HTR-8/SVneo (cell line): ENCODE measurements around the gene PIMREG.

Experiments used
- DNase-seq: peaks from one replicate; pipeline ENCODE4 v3.0.0; 2011; ENCODE audit warnings: low spot score, mixed read lengths; ENCODE audit not compliant: insufficient read length
- FAIRE-seq: peaks from 2 replicates; lab custom pipeline; 2011; peaks lifted over from hg19 to GRCh38; lab: Jason Lieb, UNC

PIMREG gene

GRCh38 chr17:6460531-6461161 is 16.4 kb downstream of the PIMREG start:
- DNase-seq: no peak
- FAIRE-seq: no peak

- FAIRE-seq: peak; percentile 33
- no peak for DNase-seq
Measured at GRCh38 chr17:6461246-6461645, 17.0 kb downstream of the PIMREG start.

GRCh38 chr17:6461792-6462524 is 17.7 kb downstream of the PIMREG start:
- FAIRE-seq (no peak), DNase-seq (no peak)

DNA sequence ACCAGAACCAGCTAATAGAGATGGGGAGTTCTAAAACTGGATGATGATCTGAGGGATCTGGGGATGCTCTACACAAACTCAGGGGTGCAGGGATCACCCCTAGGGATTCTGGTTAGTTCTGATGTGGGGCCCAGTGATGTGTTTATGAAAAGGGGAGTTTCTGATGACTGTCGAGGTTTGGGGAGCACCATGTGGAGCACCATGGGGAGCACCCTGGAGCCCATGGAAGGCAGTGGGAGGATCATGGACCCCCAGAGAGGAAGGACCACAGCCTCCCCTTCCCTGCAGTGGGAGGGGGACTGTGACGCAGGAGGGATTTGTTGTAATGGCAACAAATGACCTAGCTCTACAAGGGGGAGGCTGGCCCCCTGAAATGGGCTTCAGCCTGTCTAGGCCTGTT is 18.4 kb downstream of the PIMREG start:
- no peak for DNase-seq

DNA sequence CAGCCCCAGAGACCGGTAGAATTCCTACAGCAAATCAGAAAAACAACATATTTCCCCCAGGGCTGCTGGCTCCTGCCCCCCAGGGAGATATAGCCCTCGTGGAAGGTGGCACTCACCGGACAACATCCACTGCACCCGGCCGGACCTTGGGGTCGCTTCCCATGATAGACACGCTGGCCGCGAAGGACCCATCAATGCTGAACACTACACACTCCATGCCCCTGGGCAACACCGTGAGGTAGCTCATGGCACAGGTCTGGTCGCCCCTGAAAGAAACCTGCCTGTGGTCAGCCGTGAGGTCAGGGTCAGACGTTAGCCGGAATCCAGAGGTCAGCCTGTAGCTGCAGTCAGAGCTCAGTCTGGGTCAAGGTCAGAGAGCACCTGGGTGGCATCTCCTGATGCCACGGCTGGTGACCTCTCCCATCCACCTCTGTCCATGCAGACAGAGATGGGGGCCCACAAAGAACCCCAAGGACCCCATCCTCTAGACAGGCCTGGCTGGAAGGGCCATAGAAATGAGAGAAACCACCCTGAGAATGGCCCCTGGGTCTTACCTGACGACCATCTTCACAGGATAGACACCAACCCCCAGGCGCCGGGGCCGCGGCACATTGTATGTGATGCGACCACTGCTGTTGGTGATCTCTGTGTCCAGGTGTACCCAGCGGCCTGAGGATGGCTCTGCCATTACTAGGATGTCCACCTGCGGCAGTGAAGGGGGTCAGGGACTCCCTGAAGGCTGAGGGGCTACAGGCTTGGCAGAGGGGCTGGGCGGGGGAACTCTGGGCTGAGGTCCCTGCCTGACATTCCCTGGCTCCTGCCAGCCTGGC is 19.6 kb downstream of the PIMREG start:
- FAIRE-seq: no peak
- DNase-seq: no peak

More for the DNA sequence above, 18.4 kb downstream of the PIMREG start:
- no peak for FAIRE-seq

GRCh38 chr17:6464446-6465041 is 20.3 kb downstream of the PIMREG start:
- FAIRE-seq (no peak), DNase-seq (no peak)

GRCh38 chr17:6465206-6466003 is 21.1 kb downstream of the PIMREG start:
- FAIRE-seq: no peak

DNA sequence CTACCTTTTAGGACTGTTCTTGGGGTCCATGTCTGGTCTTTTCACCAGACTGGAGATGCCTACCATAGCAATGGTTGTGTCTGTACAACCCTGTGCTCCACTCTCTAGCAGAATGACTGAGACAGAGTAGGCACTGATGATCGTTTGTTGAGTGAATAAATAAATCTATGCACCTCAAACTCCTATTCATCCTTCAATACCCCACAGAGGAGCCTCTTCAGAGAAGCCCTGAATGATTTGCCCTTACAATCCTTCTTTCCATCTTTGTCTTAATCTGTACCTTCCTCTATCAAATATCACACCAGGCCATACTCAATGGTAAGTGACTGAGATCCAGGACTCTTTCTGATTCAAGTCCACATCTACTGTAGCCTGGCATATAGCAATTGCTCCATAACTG is 23.3 kb downstream of the PIMREG start:
- DNase-seq (no peak), FAIRE-seq (no peak)

More at GRCh38 chr17:6465206-6466003, 21.1 kb downstream of the PIMREG start:
- no peak for DNase-seq

DNA sequence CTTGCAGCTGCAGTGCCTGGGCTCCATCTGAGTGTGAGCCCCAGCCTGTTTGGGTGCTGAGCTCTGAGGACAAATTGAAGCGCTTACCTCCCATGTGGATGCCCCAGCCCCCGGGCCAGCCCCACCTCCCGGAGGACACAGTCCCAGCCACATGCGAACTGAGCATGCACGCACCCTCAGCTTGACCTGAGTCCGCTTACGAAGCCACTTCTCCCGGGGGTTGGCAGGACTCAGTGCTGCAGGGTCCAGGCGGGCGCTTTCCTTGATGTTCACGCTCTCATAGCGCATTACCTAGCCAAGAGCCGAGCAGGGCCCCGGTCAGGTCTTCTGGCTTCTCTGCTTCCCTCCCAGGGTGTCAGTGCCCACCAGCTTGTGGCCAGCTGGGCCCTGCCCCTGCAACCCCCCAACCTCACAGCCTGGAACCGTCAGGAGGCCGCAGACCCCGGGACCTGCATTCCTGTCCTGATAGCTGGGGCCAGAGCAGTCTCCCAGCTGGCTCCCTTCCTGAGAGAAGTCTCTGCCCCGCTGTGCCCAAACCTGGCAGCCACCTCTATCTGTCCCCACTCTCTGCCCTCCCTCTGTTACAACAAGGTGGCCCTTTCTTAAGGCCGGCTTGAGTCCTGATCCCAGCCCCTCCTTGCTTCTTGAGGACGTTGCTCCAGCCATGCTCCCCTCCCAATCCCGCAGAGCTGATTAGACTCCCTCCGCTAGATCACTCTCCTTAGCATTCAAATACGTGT is 24.0 kb downstream of the PIMREG start:
- DNase-seq (no peak), FAIRE-seq (no peak)

- no peak for FAIRE-seq
- no peak for DNase-seq
Measured at GRCh38 chr17:6470146-6470718, 26.0 kb downstream of the PIMREG start.

DNA sequence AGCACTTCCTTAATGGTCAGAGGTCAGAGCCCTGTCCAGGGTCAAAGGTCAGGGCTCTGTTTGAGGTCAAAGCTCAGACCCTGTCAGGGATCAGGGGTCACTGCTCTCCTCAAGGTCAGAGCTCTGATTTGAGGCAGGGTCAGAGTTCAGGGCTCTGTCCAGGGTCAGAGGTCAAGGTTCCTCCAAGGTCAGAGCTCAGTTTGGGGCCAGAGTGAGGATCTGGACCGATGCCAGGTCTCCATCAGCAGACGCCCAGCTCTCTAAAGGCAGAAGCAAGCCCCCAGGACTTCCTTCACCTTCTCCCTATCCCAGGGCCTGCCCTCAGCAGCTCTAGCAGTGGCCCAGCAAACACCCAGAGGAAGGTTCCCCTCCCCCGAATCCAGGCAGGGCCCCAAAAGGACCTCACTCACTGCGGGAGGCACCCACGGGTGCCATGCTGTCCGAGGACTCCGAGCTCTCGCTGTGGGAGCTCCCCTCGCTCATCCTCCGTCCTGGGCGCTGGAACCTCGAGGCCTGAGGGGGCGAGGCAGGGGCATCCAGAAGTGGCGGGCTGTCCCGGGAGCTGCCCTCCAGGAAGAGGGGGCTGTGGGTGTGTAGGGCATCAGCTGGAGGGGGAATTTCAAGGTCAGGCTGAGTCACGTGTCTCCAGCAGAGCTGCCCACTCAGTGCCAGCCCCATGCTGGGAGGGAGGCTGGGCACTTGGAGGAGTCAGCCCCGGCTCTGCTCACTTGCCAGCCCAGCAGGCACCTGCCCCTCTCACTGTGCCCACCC is 26.7 kb downstream of the PIMREG start:
- DNase-seq (peak; percentile 25), FAIRE-seq (no peak)

- peak; percentile 81 for DNase-seq
Measured at GRCh38 chr17:6471531-6472465, 27.5 kb downstream of the PIMREG start.

GRCh38 chr17:6472517-6472916 is 28.3 kb downstream of the PIMREG start:
- no peak for DNase-seq
- FAIRE-seq: no peak

More at GRCh38 chr17:6471531-6472465, 27.5 kb downstream of the PIMREG start:
- FAIRE-seq: peak; percentile 72

- peak; percentile 95 for DNase-seq
Measured at GRCh38 chr17:6473128-6473767, 29.0 kb downstream of the PIMREG start.

GRCh38 chr17:6474376-6474775 is 30.1 kb downstream of the PIMREG start:
- DNase-seq: no peak
- FAIRE-seq: no peak

More at GRCh38 chr17:6473128-6473767, 29.0 kb downstream of the PIMREG start:
- FAIRE-seq: peak; percentile 81

DNA sequence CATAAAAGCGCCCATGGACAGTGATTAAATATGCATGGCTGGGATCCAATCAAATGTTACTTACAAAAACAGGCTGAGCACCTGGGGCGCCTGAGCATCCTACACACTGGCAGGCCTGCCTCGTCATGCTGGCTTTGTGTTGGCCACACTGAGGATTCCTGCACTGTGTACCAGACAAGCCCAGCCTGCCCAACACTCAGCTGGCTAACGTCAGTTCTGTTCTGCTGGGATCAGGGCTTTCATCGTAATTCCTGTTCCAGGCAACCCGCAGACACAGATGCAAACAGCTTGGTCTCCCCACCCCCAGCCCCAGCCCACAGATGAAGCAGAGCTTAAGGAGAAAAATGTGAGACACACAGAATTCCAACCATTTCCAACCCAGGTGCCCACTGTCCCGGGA is 30.7 kb downstream of the PIMREG start:
- FAIRE-seq: no peak
- DNase-seq: no peak
